ENCODE data around the gene BICD1. TPM values are rescaled to one million over a fixed set of nuclear protein-coding genes. Genes with fewer than 3 reads are reported as not detected.
A peak's percentile ranks its signal among the peaks of the same experiment; 100 is the strongest.

The BICD1 gene
- total RNA-seq, 4 donors from 2014 or later, result 0.70 to 7.8 (median 2.8) TPM

DNA sequence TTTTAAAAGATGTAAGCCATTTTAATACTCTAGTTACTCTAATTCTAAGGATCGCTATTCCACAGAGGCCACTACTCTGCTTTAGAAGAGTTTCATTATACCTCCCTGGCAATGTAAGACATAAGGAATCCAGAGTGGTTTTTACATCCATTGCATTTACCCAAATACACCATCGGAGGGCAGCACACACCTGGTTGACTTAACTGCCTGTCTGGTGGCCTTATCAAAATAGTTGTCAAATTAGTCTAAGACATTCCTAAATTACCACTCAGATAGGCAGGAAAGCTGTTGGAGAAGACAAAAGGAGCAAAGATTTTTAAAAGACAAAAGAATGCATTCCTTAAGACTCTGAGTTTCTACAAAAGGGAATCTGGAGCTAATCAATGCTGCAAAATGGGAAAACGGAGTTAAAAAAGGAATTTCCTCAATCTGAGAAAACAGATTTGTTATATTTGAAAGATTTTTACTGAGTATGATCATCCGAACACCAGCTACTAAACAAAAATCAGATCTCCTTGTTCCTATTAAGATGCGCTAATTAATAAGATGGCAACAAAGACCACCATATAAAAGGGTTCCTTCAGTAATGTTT lies 258.9 kb downstream of the BICD1 start:
- no peak for DNase-seq

DNA sequence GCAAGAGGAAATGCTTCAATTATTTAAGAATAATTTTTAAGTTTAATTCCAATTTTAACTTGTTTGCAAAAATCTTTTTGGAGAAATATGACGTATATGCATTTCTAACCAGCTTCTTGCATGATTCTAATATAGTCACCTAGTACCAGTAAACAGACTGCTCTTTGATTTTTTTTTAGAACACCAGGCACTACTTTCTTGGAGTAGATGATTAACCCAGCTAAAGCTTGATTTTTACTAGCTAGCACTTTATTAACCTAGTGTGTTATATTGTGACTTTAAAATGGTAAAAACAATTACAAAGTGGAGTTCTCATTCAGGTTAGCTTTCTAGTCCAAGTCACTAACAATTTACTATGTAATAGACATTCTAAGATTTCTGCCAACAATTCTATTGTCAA lies 260.1 kb downstream of the BICD1 start:
- intact Hi-C loops (cut with DNase I), result loop anchor here (10.0 kb wide), 1 partner anchor 308 kb away; the partner anchor contains the start of gene DNM1L
- Histone ChIP-seq H3K36me3 (no peaks in the 10 kb centered on the region), H3K9me3 (no peaks in the 10 kb centered on the region), H3K4me3 (no peak overlapping the region), H3K27me3 (no peaks in the 10 kb centered on the region), H3K27ac (no peak overlapping the region), H3K4me1 (no peaks in the 10 kb centered on the region)
- DNase-seq, result no peak
- TF ChIP-seq POLR2A (IDR thresholded peaks at IDR 0.05) (no peak), CTCF (IDR thresholded peaks at IDR 0.05) (no peak)
- WGBS, 2 donors, result 82 to 92% methylated on average over 1 of the region's 1 CpG

More for the DNA sequence above, 258.9 kb downstream of the BICD1 start:
- intact Hi-C loops (cut with DNase I), result loop anchor here (10.0 kb wide), 1 partner anchor 309 kb away; the partner anchor contains the start of gene DNM1L
- H3K4me1 ChIP-seq, result no peaks in the 10 kb centered on the region
- H3K9me3 ChIP-seq, result no peaks in the 10 kb centered on the region
- H3K4me3 ChIP-seq, result no peak overlapping the region
- no peaks in the 10 kb centered on the region for H3K27me3 ChIP-seq
- H3K36me3 ChIP-seq, result no peaks in the 10 kb centered on the region
- H3K27ac ChIP-seq, result no peak overlapping the region
- TF ChIP-seq POLR2A (IDR thresholded peaks at IDR 0.05), result no peak
- peak; percentile 14 to 88 (median 76) for TF ChIP-seq CTCF (IDR thresholded peaks at IDR 0.05)
- 50 to 57% methylated on average over 5 of the region's 5 CpGs for WGBS, 2 donors

DNA sequence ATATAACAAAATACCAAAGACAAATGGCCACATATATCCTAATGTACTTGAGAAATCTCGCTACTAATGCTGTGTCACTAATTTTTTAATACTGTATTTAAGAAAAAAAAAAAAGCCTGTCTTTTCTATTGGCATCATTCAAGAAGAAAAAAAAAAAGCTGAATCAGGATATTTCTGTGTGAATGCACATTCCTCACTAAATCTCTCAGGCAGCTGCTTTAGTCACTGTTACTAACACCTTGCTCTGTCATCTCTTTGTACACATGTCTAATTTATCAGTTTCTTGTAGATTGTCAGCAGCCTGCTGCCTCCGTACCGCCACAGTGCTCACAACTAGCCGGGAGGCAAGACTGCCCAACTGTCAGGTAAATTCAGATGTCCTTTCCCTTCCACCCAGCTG lies 260.7 kb downstream of the BICD1 start:
- TF ChIP-seq CTCF (IDR thresholded peaks at IDR 0.05) (no peak), POLR2A (IDR thresholded peaks at IDR 0.05) (no peak)
- 77 to 88% methylated on average over 4 of the region's 4 CpGs for WGBS, 2 donors
- no peaks in the 10 kb centered on the region for H3K36me3 ChIP-seq
- intact Hi-C loops (cut with DNase I), result loop anchor here (10.0 kb wide), 1 partner anchor 307 kb away; the partner anchor contains the start of gene DNM1L
- H3K4me3 ChIP-seq, result no peak overlapping the region
- no peaks in the 10 kb centered on the region for H3K27me3 ChIP-seq
- no peak overlapping the region for H3K27ac ChIP-seq
- no peak for DNase-seq
- no peaks in the 10 kb centered on the region for H3K9me3 ChIP-seq
- no peaks in the 10 kb centered on the region for H3K4me1 ChIP-seq

GRCh38 chr12:32369202-32369601 lies 262.6 kb downstream of the BICD1 start:
- no peak for TF ChIP-seq POLR2A (IDR thresholded peaks at IDR 0.05)
- no peak for TF ChIP-seq CTCF (IDR thresholded peaks at IDR 0.05)
- no peak overlapping the region for H3K4me3 ChIP-seq
- no peaks in the 10 kb centered on the region for H3K36me3 ChIP-seq
- no peak overlapping the region for H3K27ac ChIP-seq
- WGBS, 2 donors, result 48 to 91% methylated on average over 4 of the region's 4 CpGs
- H3K9me3 ChIP-seq, result no peaks in the 10 kb centered on the region
- no peak for DNase-seq
- no peaks in the 10 kb centered on the region for H3K4me1 ChIP-seq
- H3K27me3 ChIP-seq, result no peaks in the 10 kb centered on the region
- intact Hi-C loops (cut with DNase I), result loop anchor here (10.0 kb wide), 1 partner anchor 306 kb away; the partner anchor contains the start of gene DNM1L

GRCh38 chr12:32377344-32378055 lies 270.9 kb downstream of the BICD1 start:
- Histone ChIP-seq H3K27me3 (no peaks in the 10 kb centered on the region), H3K4me1 (no peaks in the 10 kb centered on the region), H3K4me3 (no peak overlapping the region), H3K9me3 (no peaks in the 10 kb centered on the region), H3K36me3 (no peaks in the 10 kb centered on the region), H3K27ac (no peak overlapping the region)
- 69 to 73% methylated on average over 12 of the region's 12 CpGs for WGBS, 2 donors
- DNase-seq, result no peak
- TF ChIP-seq POLR2A (IDR thresholded peaks at IDR 0.05), result no peak
- TF ChIP-seq CTCF (IDR thresholded peaks at IDR 0.05), result no peak
- intact Hi-C loops (cut with DNase I), result no loop called here

Data from esophagus squamous epithelium (tissue), 5 donors.